ENCODE measurements around the gene CEMIP. TPM values are rescaled to one million over a fixed set of nuclear protein-coding genes. Genes with fewer than 3 reads are reported as not detected.

CEMIP gene
- total and polyA plus RNA-seq, 2 of the 8 experiments (the other 6 are each of a cell fraction or from before 2014, with no cell fraction given) = 0.11 to 0.60 TPM

DNA sequence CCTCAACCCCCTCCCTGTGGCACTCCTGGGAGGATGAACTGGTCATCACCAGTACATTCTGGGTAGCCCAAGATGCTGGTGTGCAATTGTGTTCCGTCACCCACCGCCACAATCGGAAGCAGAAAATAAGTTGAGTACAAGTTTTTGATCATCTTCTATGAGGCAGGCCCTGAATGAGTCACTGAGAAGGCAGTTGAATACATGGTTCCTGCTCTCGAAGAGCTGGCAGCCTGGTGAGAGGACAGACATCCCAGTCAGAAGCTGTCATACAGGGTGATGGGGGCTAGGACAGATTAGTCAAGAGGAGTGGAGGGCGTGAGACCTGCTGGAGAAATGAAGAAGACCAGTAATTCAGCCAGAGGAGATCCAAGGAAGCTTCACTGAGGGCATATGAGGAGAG is 6.2 kb downstream of the CEMIP start:
- no peak overlapping the region for H3K27ac ChIP-seq (ENCODE audit: low read depth, low read length)
- no peak overlapping the region for H3K9ac ChIP-seq (replicated peaks in 1 of 4; ENCODE audit: extremely low read depth in 1 of 4, low read depth in 3 of 4, low read length in 3 of 4)
- no peak overlapping the region for H2BK12ac ChIP-seq (ENCODE audit: low read depth, low read length)
- no peak overlapping the region for H3K4me3 ChIP-seq (ENCODE audit: extremely low read depth in 1 of 4, insufficient read depth in 2 of 4, low read depth in 3 of 4, low read length in 4 of 4)
- H2BK15ac ChIP-seq (ENCODE audit: low read length) = no peak overlapping the region
- H3K79me1 ChIP-seq (ENCODE audit: low read depth, low read length) = no peaks in the 10 kb centered on the region; the same call in 1 of the 2 replicates
- no peak overlapping the region for H3K4me2 ChIP-seq (ENCODE audit: insufficient read depth in 1 of 2, low read depth in 2 of 2, low read length in 2 of 2)
- H3K36me3 ChIP-seq (ENCODE audit: control insufficient read depth in 2 of 4, insufficient read depth in 4 of 4, low read length in 3 of 4) = no peaks in the 10 kb centered on the region
- H2AK5ac ChIP-seq (ENCODE audit: low read depth, low read length) = no peak overlapping the region
- peaks cover 0 to 15% (median 7%) of the 10 kb centered on the region in 4 experiments; a peak in 6 of 7 replicates for H3K27me3 ChIP-seq (replicated peaks in 1 of 4; ENCODE audit: control insufficient read depth in 3 of 4, extremely low read depth in 1 of 4, insufficient read depth in 3 of 4, low read length in 3 of 4)
- no peak overlapping the region for H2AFZ ChIP-seq (ENCODE audit: low read length)
- peaks cover 2% of the 10 kb centered on the region for H3K23me2 ChIP-seq (ENCODE audit: low read depth, low read length)
- TF ChIP-seq BCL11A (IDR thresholded peaks at IDR 0.05; ENCODE audit: low read depth in 2 of 2, low read length in 2 of 2) (no peak), TEAD4 (IDR thresholded peaks at IDR 0.05; ENCODE audit: low read depth, low read length) (no peak), CHD1 (IDR thresholded peaks at IDR 0.05; ENCODE audit: low read depth, low read length) (no peak), TAF7 (optimal IDR thresholded peaks at IDR 0.05; ENCODE audit: borderline replicate concordance, low read depth, low read length) (no peak), GABPA (IDR thresholded peaks at IDR 0.05; ENCODE audit: borderline replicate concordance, insufficient read depth, low read length) (no peak), FOSL1 (IDR thresholded peaks at IDR 0.05; ENCODE audit: insufficient read depth, low read depth, low read length) (no peak), RFX5 (IDR thresholded peaks at IDR 0.05; ENCODE audit: borderline replicate concordance, low read depth, low read length) (no peak), RAD21 (IDR thresholded peaks at IDR 0.05 in 1 of 2, conservative IDR thresholded peaks at IDR 0.05 in 1 of 2; ENCODE audit: low read depth in 2 of 2, low read length in 2 of 2) (no peak), EZH2 (IDR thresholded peaks at IDR 0.05; ENCODE audit: low read depth, low read length, severe bottlenecking) (no peak), NANOG (IDR thresholded peaks at IDR 0.05; ENCODE audit: insufficient read depth, low read depth, low read length, poor library complexity, severe bottlenecking) (no peak), EP300 (IDR thresholded peaks at IDR 0.05; ENCODE audit: borderline replicate concordance in 1 of 2, low read depth in 2 of 2, low read length in 2 of 2) (no peak), SIN3A (conservative IDR thresholded peaks at IDR 0.05 in 1 of 2, IDR thresholded peaks at IDR 0.05 in 1 of 2; ENCODE audit: low read depth in 1 of 2, low read length in 2 of 2) (no peak), YY1 (IDR thresholded peaks at IDR 0.05; ENCODE audit: low read depth, low read length) (no peak)
- H4K8ac ChIP-seq (ENCODE audit: extremely low read depth, insufficient read depth, low read length) = no peak overlapping the region
- H3K23ac ChIP-seq (ENCODE audit: insufficient read length) = no peak overlapping the region
- no peak overlapping the region for H3K18ac ChIP-seq (ENCODE audit: extremely low read depth, low read length)
- H3K79me2 ChIP-seq (ENCODE audit: control insufficient read depth in 1 of 2, insufficient read depth in 2 of 2, low read length in 2 of 2) = no peaks in the 10 kb centered on the region
- H3K14ac ChIP-seq (ENCODE audit: insufficient read length) = no peak overlapping the region
- DNase-seq (ENCODE audit: low read depth in 1 of 2, low spot score in 2 of 2) (no peak), FAIRE-seq (no peak)
- ChIA-PET CTCF (ENCODE audit: partially characterized antibody) (interaction anchor here (0.8 to 4.2 kb wide), 13 partner anchors 8 to 218 kb away, joined by 3 to 31 read pairs (median 4); no protein-coding TSS in a partner anchor), POLR2A (ENCODE audit: partially characterized antibody) (no interaction called here)
- no peaks in the 10 kb centered on the region; a peak in 1 of 7 replicates for H3K4me1 ChIP-seq (replicated peaks in 1 of 4; ENCODE audit: control insufficient read depth in 3 of 4, insufficient read depth in 4 of 4, low read length in 3 of 4)
- H3K9me3 ChIP-seq (ENCODE audit: insufficient read depth in 2 of 2, low read depth in 1 of 2, low read length in 1 of 2) = no peaks in the 10 kb centered on the region
- no peak overlapping the region for H2BK120ac ChIP-seq (replicated peaks; ENCODE audit: low read depth, low read length)
- H4K5ac ChIP-seq (ENCODE audit: insufficient read length, low read depth, low read length) = no peak overlapping the region
- H3K4ac ChIP-seq (replicated peaks; ENCODE audit: insufficient read length, low read depth, low read length) = no peak overlapping the region
- no peak overlapping the region for H2BK20ac ChIP-seq (ENCODE audit: low read length)
- H3K56ac ChIP-seq (replicated peaks; ENCODE audit: insufficient read length, low read depth, low read length) = no peak overlapping the region
- no peak overlapping the region for H4K91ac ChIP-seq (replicated peaks; ENCODE audit: insufficient read length, low read length)
- H2BK5ac ChIP-seq (ENCODE audit: low read depth, low read length) = no peak overlapping the region
- H4K20me1 ChIP-seq (replicated peaks in 1 of 2; ENCODE audit: control insufficient read depth in 1 of 2, insufficient read depth in 2 of 2, low read length in 2 of 2) = no peaks in the 10 kb centered on the region
- 89% methylated on average over 5 of the region's 5 CpGs; no CpG with 5 or more reads in 1 of the 2 experiments for WGBS, 2 experiments (ENCODE audit: extremely low coverage in 1 of 2, insufficient coverage in 1 of 2, insufficient read length in 1 of 2, insufficient replicate concordance in 2 of 2, low coverage in 1 of 2, low lambda C conversion rate in 2 of 2, missing lambda C conversion rate in 1 of 2)
